GM21381 (cell line): Measurements from ENCODE around the gene ATP11A.
"Not testable (repeated sequence)": the region's sequence is repeated elsewhere in the genome, so short reads cannot be mapped to it uniquely, and the experiment has no call there.

Source experiments
- ATAC-seq: cut with Tn5 transposase; IDR thresholded peaks from one replicate; pipeline ENCODE4 v1.9.1; 2021; ENCODE audit warnings: mild to moderate bottlenecking, moderate library complexity; ENCODE audit not compliant: unreplicated experiment

Gene ATP11A

DNA sequence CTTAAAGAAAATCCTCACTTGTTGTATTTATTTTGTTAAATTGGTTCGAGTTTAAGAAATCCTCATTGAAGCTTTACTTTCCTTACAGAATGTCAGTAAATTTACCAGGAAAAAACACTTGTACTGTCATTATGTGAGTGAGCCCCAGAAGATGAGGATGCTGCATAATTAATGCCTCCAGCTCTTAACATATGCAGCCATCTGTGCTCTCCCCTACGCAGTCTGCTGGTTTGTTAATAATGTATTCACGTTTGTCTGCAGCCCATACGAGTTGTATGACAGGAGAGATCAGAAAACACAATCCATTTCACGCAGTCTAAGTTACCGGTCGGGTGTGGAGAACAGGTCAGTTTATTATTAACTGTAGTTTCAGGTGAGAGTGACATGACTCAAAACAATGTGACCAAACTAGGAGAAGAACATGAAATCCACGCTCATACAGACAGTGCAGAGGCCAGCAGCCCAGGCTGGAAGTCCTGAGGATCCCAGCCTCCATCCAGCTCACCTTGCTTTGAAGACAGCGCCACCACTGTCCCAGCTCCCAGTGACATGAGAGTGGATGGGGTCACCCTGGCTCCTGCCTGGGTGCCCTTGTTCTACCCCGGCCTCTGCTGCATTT lies 19.8 kb upstream of the ATP11A start:
- peak; percentile 68 for ATAC-seq

DNA sequence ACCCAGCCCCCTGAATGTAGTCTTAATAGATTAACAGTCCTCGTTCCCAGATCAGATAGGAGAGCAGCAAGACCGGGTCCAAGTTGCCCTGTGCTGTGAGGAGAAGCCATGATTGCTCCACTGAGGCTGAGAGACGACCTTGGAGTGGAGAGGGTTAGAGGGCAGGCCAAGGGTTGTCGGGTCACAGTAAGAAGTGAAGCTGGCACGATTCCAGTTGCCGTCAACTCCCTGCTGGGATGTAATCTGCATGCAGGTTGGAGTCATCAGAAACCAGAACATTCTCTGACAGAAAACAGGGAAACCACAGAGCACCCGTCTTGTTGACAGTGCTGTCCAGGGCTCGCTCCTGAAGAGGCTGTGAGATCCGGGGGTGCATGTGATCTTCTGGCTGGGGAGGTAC lies 19.0 kb upstream of the ATP11A start:
- no peak for ATAC-seq

DNA sequence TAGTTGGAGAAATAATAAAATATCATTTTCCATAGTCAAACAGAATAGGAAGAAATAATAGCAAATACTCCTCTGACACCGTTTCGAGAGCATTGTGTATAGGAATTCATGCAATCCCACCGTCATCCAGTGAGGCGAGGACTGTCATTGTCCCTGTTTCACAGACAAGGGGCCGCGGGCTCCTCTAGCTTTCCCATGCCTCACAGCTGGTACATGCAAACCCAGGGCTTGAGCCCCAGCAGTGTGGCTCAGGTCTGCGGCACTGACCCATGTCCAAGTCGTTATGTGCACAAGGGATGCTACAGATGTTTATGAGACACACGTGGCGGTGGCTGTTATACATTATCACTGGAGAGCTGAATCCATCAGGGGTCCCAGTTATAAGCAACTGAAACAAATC lies 18.5 kb upstream of the ATP11A start:
- no peak for ATAC-seq

- no peak for ATAC-seq
These were observed 17.1 kb upstream of the ATP11A start for GRCh38 chr13:112672651-112673284.

GRCh38 chr13:112674412-112675365 lies 15.1 kb upstream of the ATP11A start:
- ATAC-seq: no peak

DNA sequence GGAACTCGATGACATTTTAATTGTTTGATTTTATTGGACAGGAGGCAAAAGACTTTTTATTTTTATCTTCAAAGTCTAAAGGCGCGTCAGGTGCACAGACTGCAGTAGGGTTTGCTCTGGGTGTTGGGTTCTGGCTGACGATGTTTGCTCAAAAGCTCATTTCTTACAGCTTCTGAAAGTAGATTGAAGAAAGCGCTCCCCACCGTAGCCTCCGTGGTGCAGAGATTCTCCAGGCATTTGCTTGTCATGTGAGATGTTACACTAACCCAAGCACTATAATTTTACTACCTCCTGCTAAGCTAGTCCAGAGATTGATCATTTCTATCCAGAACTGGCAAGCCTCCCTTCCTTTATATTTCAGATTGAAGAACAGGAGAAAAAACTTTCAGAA lies 14.5 kb upstream of the ATP11A start:
- no peak for ATAC-seq

DNA sequence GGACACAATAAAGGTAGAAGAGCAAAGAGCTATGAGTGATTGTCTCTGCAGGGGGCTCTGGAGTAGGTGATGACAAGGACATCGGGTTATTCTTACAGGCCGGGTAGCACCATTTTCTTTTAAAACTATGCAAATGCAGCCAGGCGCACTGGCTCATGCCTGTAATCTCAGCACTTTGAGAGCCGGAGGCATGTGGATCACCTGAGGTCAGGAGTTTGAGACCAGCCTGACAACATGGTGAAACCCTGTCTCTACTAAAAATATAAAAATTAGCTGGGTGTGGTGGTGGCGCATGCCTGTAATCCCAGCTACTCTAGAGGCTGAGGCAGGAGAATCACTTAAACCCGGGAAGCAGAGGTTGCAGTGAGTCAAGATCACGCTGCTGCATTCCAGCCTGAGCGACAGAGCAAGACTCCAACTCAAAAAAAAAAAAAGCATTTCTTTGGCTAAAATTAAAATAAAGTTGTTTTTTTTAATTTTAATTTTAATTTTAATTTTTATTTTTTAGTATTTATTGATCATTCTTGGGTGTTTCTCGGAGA lies 12.3 kb upstream of the ATP11A start:
- not testable (repeated sequence) for ATAC-seq

DNA sequence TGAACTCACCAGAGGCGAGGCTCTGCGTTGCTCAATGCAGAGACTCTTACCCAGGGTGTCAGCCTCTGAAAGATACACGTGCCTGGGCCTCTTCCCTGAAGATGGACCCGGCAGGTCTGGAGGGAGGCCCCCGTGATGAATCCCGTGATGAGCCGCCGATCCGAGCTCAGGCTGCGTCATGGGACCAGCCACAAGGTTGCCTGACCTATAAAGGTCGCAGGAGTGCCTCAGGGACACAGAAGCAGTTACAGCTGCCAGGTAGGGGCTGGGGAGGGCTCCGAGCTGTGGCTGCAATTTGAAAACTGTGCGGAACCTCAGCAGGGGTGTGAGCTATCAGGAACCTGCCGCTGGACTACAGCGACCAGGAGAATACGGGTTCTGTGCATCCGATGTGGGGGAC lies 10.5 kb upstream of the ATP11A start:
- ATAC-seq: no peak

GRCh38 chr13:112679932-112680677 lies 9.7 kb upstream of the ATP11A start:
- no peak for ATAC-seq

DNA sequence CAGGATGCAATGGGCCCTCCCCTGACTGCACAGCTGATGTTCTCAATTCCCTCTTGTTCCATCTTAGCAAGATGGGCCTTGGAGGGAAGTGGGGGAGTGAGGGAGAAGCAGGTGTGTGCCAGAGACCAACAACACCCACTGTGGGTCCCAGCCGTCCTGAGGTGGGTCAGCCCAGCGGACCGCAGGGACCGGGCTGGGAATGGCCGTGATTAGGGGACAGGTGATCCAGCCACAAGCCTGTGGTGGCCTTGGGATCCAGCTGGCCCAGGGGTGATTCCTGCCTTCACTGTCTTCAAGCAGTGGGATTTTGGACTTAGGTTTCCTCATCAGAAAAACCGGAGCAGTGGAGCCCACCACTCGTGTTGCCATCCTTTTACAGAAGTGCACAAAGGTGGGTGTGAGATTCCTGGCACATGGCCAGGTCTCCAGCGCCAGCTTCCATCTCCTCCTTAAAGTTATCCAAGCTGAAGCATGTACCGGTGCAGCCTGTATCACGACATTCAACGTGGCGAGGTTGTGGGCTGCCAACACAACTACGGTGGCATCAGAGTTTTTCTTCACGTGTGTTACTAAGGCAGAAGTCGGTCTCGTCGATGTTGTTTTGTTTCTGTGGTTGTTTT lies 9.0 kb upstream of the ATP11A start:
- no peak for ATAC-seq

GRCh38 chr13:112683581-112683980 lies 6.3 kb upstream of the ATP11A start:
- no peak for ATAC-seq

DNA sequence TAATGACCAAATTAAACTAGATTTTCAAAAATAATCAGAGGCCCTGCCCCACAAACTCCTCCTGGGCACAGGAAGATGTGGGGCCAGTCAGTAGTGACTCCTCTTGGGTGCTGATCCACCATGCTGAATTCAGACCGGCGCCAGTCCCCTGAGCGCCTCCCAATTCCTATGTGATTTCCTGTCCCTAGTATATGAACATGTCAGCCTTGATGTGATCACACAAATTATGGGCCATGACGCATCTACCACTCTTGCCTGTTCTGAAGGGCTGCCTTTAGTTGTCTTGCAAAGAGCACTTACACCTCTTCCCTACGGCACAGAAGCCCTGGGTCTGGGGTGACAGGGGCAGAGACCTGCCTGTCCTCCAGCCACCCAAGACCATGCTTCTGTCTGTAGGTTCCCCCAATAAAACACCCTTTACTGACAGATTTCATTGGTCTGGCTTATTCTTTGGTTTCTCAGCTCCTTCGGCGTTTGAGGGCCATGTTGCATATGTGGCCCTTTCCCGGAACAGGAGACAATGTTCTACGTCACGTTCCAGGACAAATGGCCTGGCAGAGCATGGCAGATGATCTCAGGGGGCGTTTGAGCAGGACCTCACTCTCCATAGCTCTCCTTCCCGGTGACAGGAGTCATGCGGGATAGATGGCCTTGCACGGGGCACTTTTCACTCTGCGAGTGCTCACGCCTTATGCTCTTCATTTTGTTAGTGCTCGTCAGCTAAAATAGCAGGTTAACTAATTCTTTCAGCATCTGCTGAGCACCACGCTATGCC lies 5.6 kb upstream of the ATP11A start:
- no peak for ATAC-seq

DNA sequence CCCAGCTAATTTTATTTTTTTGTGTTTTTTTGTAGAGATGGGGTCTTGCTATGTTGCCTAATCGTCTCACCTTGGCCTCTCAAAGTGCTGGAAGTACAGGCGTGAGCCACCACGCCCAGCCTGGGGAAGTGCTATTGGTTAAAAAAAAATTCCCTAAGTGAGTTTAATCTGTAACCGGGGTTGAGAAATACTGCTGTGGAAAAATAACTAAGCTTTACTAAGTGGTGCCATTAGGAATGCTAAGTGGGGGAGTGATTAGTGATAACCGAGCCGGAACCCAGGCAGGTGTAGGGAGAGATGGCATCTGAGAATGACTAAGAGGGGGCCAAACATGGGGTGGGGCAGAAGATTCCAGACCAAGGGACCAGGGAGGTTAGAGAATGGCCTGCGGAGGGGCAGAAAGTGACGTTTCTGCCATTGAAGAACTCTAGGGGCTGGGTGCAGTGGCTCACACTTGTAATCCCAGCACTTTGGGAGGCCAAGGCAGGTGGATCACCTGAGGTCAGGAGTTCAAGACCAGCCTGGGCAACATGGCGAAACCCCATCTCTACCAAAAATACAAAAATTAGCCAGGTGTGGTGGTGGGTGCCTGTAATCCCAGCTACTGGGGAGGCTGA lies 4.5 kb upstream of the ATP11A start:
- ATAC-seq: not testable (repeated sequence)

GRCh38 chr13:112685896-112686295 lies 3.9 kb upstream of the ATP11A start:
- no peak for ATAC-seq

DNA sequence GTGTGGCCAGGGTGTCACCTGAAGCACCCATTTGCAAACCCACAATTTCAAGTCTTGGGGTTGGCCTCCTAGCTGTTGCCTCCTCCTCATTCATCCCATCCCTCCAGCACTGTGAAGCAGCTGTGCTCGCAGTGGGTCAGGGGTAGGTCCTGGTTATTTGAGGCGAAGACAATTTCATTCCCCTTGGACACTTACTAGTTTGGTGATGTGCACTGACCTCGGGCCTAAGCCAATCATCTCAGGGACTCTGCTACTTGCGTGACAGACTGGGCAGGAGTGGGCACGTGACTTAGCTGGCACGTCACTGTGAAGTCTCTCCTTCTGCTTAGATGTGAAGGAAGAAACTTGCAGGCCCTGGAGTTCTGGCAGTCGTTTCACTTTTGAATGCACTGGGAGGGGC lies 3.5 kb upstream of the ATP11A start:
- no peak for ATAC-seq

DNA sequence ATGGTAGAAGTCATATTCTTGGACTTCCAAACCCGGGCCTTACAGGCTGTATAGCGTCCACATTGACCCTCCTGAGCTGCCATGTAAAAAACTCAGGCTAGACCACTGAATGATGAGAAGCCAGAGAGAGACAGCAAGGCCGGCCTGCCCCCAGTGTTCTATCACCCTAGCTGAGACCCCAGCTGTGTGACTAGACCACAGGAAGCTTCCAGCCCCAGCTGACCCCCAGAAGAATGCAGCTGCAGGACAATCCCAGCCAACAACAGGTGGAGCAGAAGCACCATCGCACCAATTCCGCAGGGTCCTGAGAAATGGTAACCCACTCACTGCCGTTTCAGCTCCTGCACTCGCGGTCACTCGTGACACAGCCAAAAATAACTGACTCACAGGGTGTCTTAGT lies 2.9 kb upstream of the ATP11A start:
- no peak for ATAC-seq

GRCh38 chr13:112687836-112688559 lies 1.8 kb upstream of the ATP11A start:
- no peak for ATAC-seq

GRCh38 chr13:112688560-112689302 lies 1.1 kb upstream of the ATP11A start:
- no peak for ATAC-seq
